ENCODE measurements around the gene SEC23A.
"Not testable (repeated sequence)": the region's sequence is repeated elsewhere in the genome, so short reads cannot be mapped to it uniquely, and the experiment has no call there.

Gene SEC23A

DNA sequence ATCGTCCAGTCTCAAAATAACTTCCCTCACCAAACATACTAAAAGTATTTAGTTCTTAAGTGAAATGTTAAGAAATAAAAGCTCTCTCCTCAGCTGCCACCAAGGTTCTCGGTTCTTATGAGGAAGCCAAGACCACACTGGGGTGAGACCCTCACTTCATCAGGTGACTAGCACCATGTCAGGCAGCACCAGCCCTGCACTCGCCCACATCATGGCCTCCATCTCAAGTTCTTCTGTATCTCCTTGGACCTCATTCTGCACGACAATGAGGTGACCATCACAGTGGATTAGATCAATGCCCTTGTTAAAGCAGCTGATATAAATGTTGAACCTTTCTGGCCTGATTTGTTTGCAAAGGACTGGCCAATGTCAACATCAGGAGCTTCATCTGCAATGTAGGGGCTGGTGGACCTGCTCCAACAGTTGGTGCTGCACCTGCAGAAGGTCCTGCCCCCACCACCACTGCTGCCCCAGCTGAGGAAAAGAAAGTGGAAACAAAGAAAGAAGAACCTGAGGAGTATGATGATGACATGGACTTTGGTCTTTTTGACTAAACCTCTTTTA lies 12.4 kb downstream of the SEC23A start:
- no peak for DNase-seq

DNA sequence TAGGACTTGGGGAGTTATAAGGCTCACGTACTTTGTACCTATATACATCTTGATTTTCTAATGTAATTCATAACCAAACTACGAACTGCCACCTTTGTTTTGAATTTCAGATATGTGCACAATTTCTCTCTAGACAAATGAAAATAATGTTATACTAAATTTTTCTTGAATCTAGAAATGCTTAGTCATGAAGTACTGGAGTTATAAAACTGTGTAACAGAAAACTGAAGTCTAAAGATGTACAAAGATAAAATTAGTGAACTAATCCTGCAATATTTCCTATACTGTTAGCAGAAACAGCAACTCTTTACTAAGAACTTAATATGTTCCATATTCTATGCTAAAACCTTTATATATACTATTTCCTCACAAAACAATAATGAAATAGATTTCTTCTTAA lies 15.5 kb downstream of the SEC23A start:
- no peak for DNase-seq

DNA sequence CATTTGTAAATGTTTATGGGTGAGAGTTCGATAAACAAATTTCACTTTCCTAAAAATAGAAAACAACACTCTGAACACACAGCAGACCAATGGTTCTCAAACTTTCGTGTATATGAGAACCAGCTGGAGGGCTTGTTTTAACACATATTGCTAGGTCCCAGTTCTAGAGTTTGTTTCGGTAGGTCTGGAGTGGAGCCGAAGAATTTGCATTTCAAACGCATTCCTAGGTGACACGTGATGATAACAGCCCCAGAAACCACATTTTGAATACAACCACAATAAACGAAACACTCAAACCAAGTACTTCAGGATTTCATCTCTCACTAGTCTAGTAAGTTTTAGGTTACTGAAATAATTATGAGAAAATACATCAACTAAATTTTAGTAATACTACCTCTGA lies 17.1 kb downstream of the SEC23A start:
- no peak for DNase-seq

DNA sequence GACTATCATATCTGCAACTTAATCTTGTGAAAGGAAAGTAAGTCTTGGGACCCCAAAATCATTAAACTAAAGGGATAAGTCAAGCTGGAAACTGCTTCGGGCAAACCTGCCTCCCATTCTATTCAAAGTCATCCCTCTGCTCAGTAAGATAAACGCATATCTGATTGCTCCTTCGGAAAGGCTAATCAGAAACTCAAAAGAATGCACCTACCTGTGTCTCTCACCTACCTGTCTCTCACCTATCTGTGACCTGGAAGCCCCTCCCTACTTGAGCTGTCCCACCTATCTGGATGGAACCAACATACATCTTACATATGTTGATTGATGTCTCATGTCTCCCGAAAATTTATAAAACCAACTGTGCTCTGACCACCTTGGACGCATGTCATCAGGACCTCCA lies 19.9 kb downstream of the SEC23A start:
- DNase-seq: no peak

DNA sequence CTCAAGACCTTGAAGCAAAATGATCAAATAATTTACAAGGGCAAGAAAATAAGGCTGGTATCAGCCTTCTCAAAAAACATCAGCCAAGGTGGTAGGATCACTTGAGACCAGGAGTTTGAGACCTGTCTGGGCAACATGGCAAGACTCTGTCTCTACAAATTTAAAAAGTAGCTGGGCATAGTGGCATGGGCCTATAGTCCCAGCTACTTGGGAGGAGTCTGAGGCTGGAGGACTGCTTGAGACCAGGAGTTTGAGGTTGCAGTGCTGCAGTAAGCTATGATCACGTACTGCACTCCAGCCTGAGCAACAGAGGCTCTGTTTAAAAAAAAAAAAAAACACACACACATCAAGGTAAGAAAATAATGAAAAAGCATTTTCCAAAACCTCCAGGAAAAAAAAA lies 22.1 kb downstream of the SEC23A start:
- DNase-seq: no peak

DNA sequence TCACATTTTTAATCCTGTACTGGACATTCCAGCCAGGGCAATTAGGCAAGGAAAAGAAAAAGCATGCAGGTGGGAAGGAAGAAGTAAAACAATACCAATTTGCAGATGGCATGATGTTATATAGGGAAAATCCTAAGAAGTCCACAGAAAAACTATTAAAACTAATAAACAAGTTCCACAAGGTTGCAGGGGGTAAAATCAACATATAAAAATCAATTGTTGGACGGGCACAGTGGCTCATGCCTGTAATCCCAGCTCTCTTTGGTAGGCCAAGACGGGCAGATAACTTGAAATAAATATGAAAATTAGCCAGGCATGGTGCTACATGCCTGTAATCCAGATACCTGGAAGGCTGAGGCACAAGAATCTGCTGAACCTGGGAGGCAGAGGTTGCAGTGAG lies 31.9 kb downstream of the SEC23A start:
- DNase-seq: no peak

DNA sequence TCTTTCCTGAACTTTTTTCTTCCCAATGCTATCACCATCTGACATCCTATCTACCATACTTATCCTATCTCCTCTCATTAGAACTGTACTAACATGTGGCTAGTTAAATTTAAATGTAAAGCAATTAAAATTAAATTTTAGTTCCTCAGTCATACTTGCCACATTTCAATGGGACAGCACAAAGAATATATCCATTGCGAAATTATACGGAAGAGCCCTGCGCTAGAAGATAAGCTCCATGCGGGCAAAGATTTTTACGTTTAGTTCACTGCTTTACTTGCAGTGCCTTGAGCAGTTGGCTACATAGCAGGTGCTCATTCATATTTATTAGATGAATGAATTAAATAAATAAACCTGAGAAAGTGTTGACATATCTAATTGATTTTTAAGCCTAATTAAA lies 33.1 kb downstream of the SEC23A start:
- DNase-seq: no peak

DNA sequence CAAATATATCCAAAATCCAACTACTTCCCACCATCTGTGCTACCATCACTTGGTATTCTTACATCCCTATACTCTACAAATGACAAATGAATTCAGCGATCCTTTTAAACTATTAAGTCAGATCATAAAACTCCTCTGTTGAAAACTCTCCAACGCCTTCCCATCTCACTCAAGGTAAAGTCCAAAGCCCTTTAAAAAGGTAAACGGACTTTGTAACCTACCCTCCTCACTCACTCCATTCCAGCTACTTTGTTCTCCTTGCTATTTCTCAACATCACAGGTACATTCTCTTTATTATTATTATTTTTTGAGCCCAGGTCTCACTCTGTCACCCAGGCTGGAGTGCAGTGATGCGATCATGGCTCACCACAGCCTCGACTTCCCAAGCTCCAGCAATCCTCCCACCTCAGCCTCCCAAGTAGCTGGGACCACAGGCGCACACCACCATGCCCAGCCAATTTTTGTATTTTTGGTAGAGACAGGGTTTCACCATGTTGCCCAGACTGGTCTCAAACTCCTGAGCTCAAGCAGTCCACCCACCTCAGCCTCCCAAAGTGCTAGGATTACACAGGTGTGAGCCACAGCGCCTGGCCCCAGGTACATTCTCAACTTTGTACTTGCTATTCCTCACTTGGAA lies 33.7 kb downstream of the SEC23A start:
- not testable (repeated sequence) for DNase-seq

DNA sequence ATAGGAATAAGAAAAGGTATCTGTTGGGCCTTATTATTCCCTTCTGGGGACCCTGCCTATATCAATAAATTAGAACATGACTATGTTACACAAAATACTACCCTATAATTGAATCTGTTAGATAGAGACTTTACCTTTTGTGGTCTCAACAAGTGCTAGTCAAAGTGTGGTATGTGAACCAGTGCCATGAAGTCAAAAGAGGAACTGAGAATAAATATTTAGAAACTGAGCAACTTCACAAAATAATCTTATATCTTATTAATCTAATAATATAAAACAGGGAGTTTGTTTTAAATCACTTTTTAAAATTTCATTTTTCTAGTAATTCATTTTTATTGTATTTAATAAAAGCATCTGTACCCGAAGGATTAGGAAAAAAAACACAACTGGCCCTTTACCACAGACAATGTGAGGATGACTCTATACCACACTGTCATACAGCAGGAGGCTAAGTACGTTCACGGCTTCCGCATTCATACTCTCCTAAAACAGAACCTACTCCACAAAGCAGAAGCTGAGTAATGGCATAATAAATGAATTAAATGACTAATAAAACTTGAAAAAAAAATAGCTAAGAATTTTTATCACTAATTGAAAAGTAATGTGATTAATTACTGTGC lies 42.1 kb downstream of the SEC23A start:
- no peak for DNase-seq

DNA sequence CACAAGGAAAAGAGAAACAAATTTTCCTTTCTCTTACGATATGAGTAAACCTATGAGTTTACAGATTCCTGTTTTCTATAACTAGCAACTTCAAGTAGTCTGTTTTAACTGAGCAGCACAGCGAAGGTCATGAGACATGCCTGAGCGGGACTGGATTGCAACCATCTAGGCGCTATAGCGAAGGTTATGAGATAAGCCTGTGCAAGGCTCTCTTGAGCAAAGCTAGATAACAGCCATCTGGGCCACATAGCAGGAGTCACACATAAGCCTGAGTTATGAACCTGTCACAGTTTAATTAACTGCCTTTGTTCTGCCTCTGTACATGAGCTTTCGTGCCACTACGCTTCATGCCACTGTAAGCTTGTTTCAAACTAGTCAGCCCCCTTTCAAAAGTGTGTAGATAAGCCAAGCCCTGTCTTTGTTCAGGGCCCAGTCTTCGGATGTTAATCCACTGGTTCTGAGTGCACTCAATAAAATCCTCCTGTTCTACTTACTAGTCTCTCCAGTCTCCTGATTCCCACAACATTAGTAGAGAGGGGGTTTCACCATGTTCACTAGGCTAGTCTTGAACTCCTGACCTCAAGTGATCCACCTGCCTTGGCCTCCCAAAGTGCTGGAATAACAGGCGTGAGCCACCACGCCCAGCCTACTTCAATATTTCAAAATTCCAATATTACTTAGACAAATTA lies 47.1 kb downstream of the SEC23A start:
- DNase-seq: no peak

DNA sequence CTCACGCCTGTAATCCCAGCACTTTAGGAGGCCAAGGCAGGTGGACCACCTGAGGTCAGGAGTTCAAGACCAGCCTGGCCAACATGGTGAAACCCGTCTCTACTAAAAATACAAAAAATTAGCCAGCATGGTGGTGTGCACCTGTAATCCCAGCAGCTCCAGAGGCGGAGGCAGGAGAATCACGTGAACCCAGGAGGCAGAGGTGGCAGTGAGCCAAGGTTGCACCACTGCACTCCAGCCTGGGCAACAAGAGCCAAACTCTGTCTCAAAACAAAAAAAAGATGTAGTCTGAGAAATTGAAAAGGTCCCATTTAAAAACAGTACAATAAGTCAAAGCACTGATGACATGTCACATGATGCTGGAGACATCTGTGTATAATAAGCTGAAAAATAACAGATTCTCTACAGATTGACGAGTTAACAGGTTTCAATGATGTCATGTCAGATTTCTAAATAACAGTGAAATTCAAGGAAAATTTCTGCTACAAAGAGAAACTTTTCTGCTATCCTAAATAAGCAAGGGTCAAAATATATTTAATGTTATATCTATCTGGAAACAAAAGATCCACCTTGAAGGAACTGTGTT lies 50.1 kb downstream of the SEC23A start:
- DNase-seq: not testable (repeated sequence)

DNA sequence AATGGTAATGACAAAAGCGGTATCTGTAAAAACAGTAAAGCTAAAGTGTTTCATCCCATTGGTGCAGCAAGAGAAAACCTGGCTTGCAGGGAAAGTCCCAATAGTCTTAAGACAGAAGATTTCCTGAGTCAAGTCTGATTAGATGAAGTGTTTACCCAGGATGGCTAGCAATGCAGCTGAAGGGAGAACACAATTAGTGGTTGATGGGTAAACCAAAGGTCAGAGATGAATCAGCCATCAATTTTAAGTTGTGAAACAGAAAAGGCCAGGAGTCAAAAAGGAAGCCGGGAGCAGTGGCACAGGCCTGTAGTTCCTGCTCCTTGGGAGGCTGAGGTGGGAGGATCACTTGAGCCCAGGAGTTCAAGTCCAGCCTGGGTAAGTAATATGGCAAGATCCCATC lies 52.6 kb downstream of the SEC23A start:
- no peak for DNase-seq

DNA sequence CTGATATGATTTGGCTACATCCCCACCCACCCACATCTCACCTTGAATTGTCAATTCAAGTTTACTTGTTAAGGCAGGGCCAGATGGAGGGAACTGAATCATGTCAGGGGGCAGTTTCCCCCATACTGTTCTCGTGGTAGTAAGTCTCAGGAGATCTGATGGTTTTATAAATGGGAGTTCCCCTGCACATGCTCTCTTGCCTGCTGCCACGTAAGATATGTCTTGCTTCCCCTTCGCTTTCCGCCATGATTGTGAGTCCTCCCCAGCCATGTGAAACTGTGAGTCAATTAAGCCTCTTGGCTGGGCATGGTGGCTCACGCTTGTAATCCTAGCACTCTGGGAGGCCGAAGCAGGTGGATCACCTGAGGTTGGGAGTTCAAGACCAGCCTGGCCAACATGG lies 57.1 kb downstream of the SEC23A start:
- DNase-seq: not testable (repeated sequence)

DNA sequence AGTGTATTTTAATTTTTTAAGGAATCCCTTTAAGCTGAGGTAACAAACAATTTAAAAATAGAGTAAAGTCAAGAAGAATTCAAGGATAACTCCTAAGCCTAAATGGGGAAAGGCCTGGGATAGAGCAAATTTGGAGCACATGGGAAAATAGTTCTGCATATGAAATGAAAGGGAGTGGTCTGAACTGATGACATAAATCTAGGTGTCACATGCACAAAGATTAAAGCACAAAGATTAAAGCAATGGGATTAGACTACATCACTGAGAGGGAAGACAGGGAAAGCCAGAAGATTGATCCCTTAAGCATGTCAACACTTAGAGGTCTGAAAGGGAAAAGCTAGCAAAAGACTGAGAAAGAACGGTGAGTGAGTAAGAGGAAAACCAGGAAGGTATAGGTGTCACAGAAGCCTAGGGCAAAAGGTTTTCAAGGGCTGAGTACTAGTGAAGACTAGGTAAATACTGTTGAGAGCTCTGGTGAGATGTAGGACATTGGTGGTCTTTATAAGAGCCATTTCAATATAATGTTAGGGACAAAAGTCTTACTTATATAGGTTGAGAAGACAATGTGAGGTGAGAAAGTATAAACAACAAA lies 59.6 kb downstream of the SEC23A start:
- DNase-seq: no peak

DNA sequence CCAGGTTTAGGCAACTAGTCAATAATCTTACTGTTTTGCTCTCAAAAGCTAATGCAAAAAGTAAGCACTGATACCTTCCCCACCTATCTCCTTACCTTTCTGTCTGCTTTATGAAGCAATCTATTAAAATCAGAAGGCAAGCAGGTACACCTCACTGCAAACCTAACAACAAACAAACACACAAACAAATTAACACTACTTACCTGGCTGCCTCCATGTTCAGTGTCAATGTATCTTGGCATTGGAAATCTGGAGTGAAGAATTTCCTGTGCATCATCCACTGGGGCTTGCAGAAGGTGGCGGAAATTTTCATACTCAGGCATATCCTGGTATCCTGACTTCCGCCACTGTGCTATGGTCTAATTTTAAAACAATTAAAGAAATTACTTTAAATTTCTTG lies 62.5 kb downstream of the SEC23A start:
- no peak for DNase-seq

DNA sequence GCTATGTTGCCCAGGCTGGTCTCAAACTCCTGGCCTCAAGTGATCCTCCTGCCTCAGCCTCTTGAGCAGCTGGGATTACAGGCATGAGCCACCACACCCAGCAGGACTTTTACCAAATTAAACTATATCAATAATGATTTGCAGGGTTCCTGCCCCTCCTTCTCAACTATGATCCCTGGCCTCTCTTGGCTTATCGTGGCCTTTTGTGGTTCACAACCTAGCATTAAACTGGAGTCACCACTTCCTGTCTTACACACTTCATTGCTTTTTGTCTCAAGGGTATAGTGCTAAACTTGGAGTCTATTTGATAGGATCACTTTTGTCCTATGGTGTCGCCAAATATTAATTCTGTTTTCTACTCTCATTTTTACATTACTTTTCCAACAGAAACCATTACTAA lies 64.5 kb downstream of the SEC23A start:
- no peak for DNase-seq

DNA sequence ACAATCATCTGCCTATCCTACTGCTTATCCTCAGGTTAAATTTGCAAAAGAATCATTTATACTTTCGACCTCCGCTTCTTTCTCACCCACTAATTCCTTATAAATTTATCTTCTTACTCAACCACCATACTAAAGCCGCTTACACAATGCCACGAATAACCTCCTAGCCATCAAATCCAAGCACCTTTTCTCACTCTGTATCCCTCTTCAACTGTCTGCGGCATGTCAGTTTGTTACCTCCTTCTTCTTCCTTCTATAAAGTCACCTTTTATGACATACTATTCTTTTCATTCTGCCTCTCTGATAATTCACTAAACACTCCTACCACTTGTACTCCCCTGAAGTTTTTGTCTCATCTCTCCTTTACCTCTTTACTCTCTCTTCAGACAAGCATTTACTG lies 66.3 kb downstream of the SEC23A start:
- no peak for DNase-seq

DNA sequence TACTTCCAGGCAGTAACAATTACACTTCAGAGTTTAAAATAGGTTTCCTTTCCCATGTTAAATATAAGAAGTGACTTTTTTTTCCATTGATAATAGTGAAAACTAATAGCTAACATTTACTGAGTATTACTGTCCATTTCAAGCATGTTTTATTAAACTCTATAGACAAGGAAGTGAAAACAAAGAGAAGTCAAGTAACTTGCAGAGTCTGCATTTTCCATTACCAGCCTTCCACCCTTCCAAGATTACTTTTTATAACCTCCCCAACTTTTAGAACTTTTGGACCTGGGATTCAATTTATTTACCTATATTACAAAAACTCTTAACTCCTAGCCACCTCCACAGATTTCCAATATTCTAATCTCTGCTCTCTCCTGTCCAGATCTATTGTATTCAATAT lies 67.7 kb downstream of the SEC23A start:
- DNase-seq: no peak

DNA sequence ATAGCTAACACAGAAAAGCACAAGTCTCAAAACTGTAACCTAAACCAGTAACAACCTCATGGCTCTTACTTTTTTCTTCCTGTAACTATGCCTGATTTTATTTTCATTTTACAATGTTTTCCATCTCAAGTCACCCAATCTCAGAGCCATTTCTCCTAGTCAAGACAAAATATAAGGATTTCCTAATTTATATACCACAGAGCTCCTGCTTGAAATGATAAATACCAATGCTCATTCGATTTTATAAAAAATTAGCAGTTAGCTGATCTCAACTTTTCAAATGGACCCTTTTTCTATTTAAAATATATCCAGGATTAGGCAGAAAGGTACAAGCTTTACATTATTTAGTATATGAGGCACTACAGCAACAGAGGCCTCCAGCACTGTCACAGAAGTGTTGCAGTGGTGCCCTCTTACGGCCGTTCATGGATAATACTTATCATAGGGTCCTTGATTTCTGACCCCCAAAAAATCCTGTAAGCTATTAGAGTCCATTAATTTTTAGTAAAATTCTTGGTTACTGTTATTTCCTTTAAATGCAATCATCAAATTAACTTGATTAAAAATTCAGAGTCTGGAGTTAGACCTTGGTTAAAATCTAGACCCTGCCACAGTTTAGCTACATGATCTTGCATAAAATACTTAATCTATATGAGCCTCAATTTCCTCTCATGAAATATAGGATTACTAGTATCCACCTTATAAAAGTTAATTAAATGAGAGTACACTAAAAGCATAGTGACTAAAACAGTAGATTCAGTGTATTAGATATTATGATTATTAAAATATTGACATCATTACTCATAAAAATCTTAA lies 68.3 kb downstream of the SEC23A start:
- no peak for DNase-seq

DNA sequence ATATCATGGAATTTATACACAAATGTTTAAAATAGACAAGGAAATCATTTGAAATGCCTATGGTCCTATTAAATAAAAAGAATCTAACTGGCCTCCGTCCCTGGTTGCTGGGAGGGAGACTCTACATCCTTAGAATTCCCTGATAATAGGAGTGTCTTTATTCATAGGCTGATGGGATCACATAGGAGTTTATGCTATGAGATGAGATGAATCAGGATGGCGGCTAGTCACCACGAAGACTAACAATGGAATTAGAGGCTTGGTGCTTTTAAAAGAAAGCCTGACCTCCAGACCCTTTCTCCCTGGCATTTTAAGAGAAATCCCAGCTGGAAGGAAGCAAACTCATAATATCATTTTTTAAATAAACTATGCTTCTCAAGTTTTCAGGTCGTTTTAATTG lies 69.7 kb downstream of the SEC23A start:
- no peak for DNase-seq

DNA sequence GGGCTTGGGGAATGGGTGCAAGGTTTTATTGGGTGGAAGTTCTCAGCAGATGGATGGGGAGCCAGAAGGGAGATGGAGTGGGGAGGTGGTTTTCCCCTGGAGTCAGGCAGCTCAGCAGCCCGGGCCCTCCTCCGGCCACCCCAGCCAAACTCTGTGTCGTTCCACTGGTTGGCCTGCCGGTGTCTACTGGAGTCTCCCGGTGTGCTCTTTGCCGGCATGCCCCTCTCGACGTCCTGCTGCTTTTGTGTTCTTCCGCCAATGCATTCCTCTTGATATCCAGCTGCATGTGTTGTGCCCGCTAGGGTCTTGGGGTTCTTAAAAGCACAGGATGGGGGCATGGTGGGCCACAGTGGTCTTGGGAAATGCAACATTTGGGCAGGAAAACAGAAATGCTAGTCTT lies 72.8 kb downstream of the SEC23A start:
- DNase-seq: no peak

DNA sequence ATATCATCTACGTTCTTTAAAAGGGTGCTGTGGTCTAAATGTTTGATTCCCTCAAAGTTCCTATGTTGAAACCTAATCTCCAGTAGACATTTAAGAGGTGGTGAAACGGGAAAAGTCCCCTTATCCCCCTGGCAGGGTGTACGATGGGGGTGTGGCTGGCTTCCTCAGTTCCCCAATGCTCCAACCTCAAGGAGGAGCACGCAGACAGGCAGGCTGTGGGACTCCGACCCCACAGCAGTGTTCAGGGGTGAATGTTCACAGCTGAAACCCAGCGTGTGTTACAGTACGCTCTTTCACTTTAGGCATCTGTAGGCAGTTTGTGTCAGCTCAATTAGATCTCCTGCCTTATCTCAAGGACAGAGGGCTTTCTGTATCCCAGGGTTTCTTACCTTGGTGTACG lies 73.2 kb downstream of the SEC23A start:
- no peak for DNase-seq

DNA sequence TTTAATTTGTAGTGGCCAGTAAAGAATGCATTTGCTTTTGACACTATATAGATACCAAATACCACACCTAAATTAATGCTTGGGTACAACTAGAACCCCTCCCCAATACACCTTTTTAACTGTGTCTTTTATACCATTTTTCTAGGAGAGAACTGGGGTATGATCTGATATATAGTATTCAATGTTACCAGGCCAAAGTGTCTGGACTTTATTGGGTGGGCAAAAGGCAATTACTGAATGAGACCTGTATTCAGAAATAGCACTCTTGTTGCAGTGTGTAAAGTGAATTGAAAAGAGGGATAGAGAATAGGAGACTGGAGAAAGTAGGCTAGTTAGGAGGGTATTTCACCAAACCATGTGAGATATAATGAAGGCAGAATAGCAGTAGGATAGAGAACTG lies 74.4 kb downstream of the SEC23A start:
- DNase-seq: no peak

Data from activated CD8-positive, alpha-beta memory T cell treated with anti-CD3 and anti-CD28 coated beads, Interleukin-2, amount 50 U/mL, for 48 hours (primary cell).